Left ventricle myocardium inferior (tissue), 1 donor: ENCODE measurements around the gene KBTBD12. TPM values are rescaled to one million over a fixed set of nuclear protein-coding genes. Genes with fewer than 3 reads are reported as not detected.

Experiments used
- DNase-seq: peaks from one replicate; pipeline ENCODE4 v3.0.0-alpha.2; 2020
- H3K27ac ChIP-seq: fragments of 200-600 bp; replicated peaks from 2 replicates; pipeline ENCODE4 v1.8.0; 2021
- H3K27me3 ChIP-seq: fragments of 200-600 bp; 2 replicates; pipeline ENCODE4 v1.8.0; 2021; ENCODE audit warnings: low read depth
- H3K36me3 ChIP-seq: fragments of 200-600 bp; 2 replicates; pipeline ENCODE4 v1.8.0; 2021
- H3K4me1 ChIP-seq: fragments of 200-600 bp; 2 replicates; pipeline ENCODE4 v1.8.0; 2021
- H3K4me3 ChIP-seq: fragments of 200-600 bp; 2 replicates; pipeline ENCODE4 v1.8.0; 2021; ENCODE audit warnings: mild to moderate bottlenecking, moderate library complexity
- H3K9me3 ChIP-seq: fragments of 200-600 bp; replicated peaks from 2 replicates; pipeline ENCODE4 v1.8.0; 2021
- CTCF ChIP-seq: fragments of 200-600 bp; IDR thresholded peaks from 2 replicates; pipeline ENCODE4 v1.8.0; 2021; ENCODE audit warnings: antibody characterized with exemption, mild to moderate bottlenecking, borderline replicate concordance
- intact Hi-C: fragments of 100-400 bp; cut with micrococcal nuclease; formaldehyde crosslinking; loops from one replicate; pipeline ENCODE4 v1.11.0; 2022
- total RNA-seq: library from RNA; stranded (reverse); fragmentation: NEBNext Ultra II Directional; extraction: Animal tissue kit (Norgen Biotek cat#: 25700); gene quantifications from one replicate; pipeline ENCODE4 v1.2.1, GENCODE V29; 2021
- donor health status: DM: no; HTN: yes; CAD: no; lungs with severe emphysema.

The KBTBD12 gene
- total RNA-seq, 1 donor from 2014 or later, result 41.8 TPM

- DNase-seq, result no peak
- intact Hi-C loops, result no loop called here
- no peaks in the 10 kb centered on the region for H3K9me3 ChIP-seq
- no peak overlapping the region for H3K27ac ChIP-seq
- peaks cover 14% of the 10 kb centered on the region for H3K36me3 ChIP-seq
- no peaks in the 10 kb centered on the region for H3K27me3 ChIP-seq
- H3K4me1 ChIP-seq, result peaks cover 9% of the 10 kb centered on the region
- no peak overlapping the region for H3K4me3 ChIP-seq
- no peak for TF ChIP-seq CTCF
Observed at GRCh38 chr3:127927829-127928604, 13.0 kb downstream of the KBTBD12 start.

GRCh38 chr3:127929818-127930413, 14.9 kb downstream of the KBTBD12 start:
- peaks cover 19% of the 10 kb centered on the region for H3K36me3 ChIP-seq
- H3K9me3 ChIP-seq, result no peaks in the 10 kb centered on the region
- no peak for DNase-seq
- no peak overlapping the region for H3K27ac ChIP-seq
- H3K4me3 ChIP-seq, result no peak overlapping the region
- intact Hi-C loops, result no loop called here
- H3K4me1 ChIP-seq, result peaks cover 5% of the 10 kb centered on the region
- no peak for TF ChIP-seq CTCF
- H3K27me3 ChIP-seq, result no peaks in the 10 kb centered on the region

GRCh38 chr3:127933396-127933795, 18.4 kb downstream of the KBTBD12 start:
- Histone ChIP-seq H3K9me3 (no peaks in the 10 kb centered on the region), H3K27me3 (no peaks in the 10 kb centered on the region), H3K36me3 (peaks cover 21% of the 10 kb centered on the region), H3K4me1 (no peaks in the 10 kb centered on the region), H3K27ac (no peak overlapping the region), H3K4me3 (no peak overlapping the region)
- TF ChIP-seq CTCF, result no peak
- no peak for DNase-seq
- intact Hi-C loops, result no loop called here

GRCh38 chr3:127938800-127939199, 23.8 kb downstream of the KBTBD12 start:
- no peak for DNase-seq
- no peak overlapping the region for H3K4me3 ChIP-seq
- H3K27ac ChIP-seq, result no peak overlapping the region
- no peaks in the 10 kb centered on the region for H3K4me1 ChIP-seq
- peaks cover 34% of the 10 kb centered on the region for H3K9me3 ChIP-seq
- H3K36me3 ChIP-seq, result peaks cover 30% of the 10 kb centered on the region
- no peak for TF ChIP-seq CTCF
- no peaks in the 10 kb centered on the region for H3K27me3 ChIP-seq
- intact Hi-C loops, result no loop called here

- Histone ChIP-seq H3K4me3 (no peak overlapping the region), H3K27ac (no peak overlapping the region), H3K9me3 (peaks cover 38% of the 10 kb centered on the region), H3K4me1 (no peaks in the 10 kb centered on the region), H3K27me3 (no peaks in the 10 kb centered on the region), H3K36me3 (peaks cover 25% of the 10 kb centered on the region)
- TF ChIP-seq CTCF, result no peak
- intact Hi-C loops, result no loop called here
- DNase-seq, result no peak
Observed at GRCh38 chr3:127940116-127940515, 25.1 kb downstream of the KBTBD12 start.
